K562 (cell line): ENCODE measurements around the gene ROR2. TPM values are rescaled to one million over a fixed set of nuclear protein-coding genes. Genes with fewer than 3 reads are reported as not detected.

Experiments
- ATAC-seq: fragments of 200-7000 bp; cut with Tn5 transposase; 3 replicates; pipeline ENCODE4 v1.9.1; 2020; ENCODE audit warnings: moderate library complexity
- BruUV-seq: library from RNA; stranded (reverse); fragments of 400-500 nt; replicated peaks from 2 replicates; lab custom pipeline; 2021; lab: Mats Ljungman, UMichigan
- CTCF ChIA-PET: fragments of 300-600 bp; formaldehyde crosslinking; extraction: SDS; loops from one replicate; lab custom pipeline; 2021; ENCODE audit warnings: low intra/inter-chr PET ratio; lab: Yijun Ruan, JAX
- POLR2A ChIA-PET: fragments of 300-600, 350-650 bp; sonication (Branson Sonifier 250); formaldehyde crosslinking; extraction: SDS; loops from one replicate; lab custom pipeline; 2021; ENCODE audit warnings: antibody characterized with exemption, inconsistent platforms; lab: Yijun Ruan, JAX
- DNase-seq, 4 experiments: peaks; one replicate each; pipeline versions ENCODE4 v3.0.0 to v3.0.0-alpha.2; 2011 to 2018; ENCODE audit warnings: low spot score in 3 of 4, mixed read lengths in 3 of 4; ENCODE audit errors: extremely low read depth in 1 of 4
- FAIRE-seq: peaks from 2 replicates; lab custom pipeline; 2011; peaks lifted over from hg19 to GRCh38; lab: Jason Lieb, UNC
- H2AFZ ChIP-seq: 2 replicates; pipeline ENCODE4 v1.6.0; 2011; ENCODE audit warnings: low read depth, low read length, control low read depth, inconsistent platforms
- H3K27ac ChIP-seq: fragments of 200-600 bp; 3 replicates; pipeline ENCODE4 v1.8.0; 2011; ENCODE audit warnings: low read depth, mild to moderate bottlenecking, control low read depth, inconsistent platforms, low read length, moderate library complexity, mixed read lengths; ENCODE audit errors: extremely low read depth
- H3K27me3 ChIP-seq, 2 experiments: fragments of 300-600 bp in 1 of 2; 2 replicates in 1 of 2; 3 replicates in 1 of 2; pipeline versions ENCODE4 v1.6.0 to v1.8.0; 2011; ENCODE audit warnings: inconsistent platforms in 2 of 2, low read length in 2 of 2, mild to moderate bottlenecking in 1 of 2, mixed read lengths in 1 of 2, moderate library complexity in 1 of 2; ENCODE audit not compliant: control insufficient read depth in 2 of 2, insufficient read depth in 2 of 2
- H3K36me3 ChIP-seq: fragments of 300-600 bp; 3 replicates; pipeline ENCODE4 v1.8.0; 2011; ENCODE audit warnings: mild to moderate bottlenecking, low read length, inconsistent platforms; ENCODE audit not compliant: control insufficient read depth, insufficient read depth
- H3K4me1 ChIP-seq, 2 experiments: fragments of 200-600 bp in 1 of 2; replicated peaks in 1 of 2; 2 replicates in 1 of 2; 3 replicates in 1 of 2; pipeline versions ENCODE4 v1.5.1 to v1.8.0; 2011; ENCODE audit warnings: inconsistent platforms in 2 of 2, low read length in 2 of 2, mild to moderate bottlenecking in 1 of 2, mixed read lengths in 1 of 2, moderate library complexity in 1 of 2; ENCODE audit not compliant: control insufficient read depth in 2 of 2, insufficient read depth in 2 of 2
- H3K4me2 ChIP-seq: 2 replicates; pipeline ENCODE4 v1.6.1; 2011; ENCODE audit warnings: low read length, control low read depth, inconsistent platforms, mixed read lengths; ENCODE audit not compliant: insufficient read depth
- H3K4me3 ChIP-seq: fragments of 200-600 bp; sonication (generic), shearing (Covaris generic); 2 replicates; pipeline ENCODE4 v1.5.1; 2016; ENCODE audit warnings: control low read depth, inconsistent platforms
- H3K79me2 ChIP-seq: fragments of 200-600 bp; 3 replicates; pipeline ENCODE4 v1.8.0; 2011; ENCODE audit warnings: low read length, inconsistent platforms; ENCODE audit not compliant: control insufficient read depth, insufficient read depth
- H3K9ac ChIP-seq, 2 experiments: 2 replicates each; pipeline versions ENCODE4 v1.6.0 to v1.6.1; 2011; ENCODE audit warnings: low read depth in 2 of 2, low read length in 2 of 2, control low read depth in 1 of 2, inconsistent platforms in 1 of 2, mild to moderate bottlenecking in 1 of 2, mixed read lengths in 1 of 2; ENCODE audit not compliant: insufficient read depth in 1 of 2
- H3K9me1 ChIP-seq: one replicate; pipeline ENCODE4 v1.6.0; 2011; ENCODE audit warnings: inconsistent platforms, mild to moderate bottlenecking, low read length, moderate library complexity; ENCODE audit not compliant: control insufficient read depth, insufficient read depth
- H3K9me3 ChIP-seq: replicated peaks from 2 replicates; pipeline ENCODE4 v1.5.1; 2011; ENCODE audit warnings: low read depth, low read length, inconsistent platforms; ENCODE audit not compliant: control insufficient read depth, insufficient read depth
- H4K20me1 ChIP-seq: replicated peaks from 2 replicates; pipeline ENCODE4 v1.6.1; 2011; ENCODE audit warnings: low read length, inconsistent platforms, mixed read lengths; ENCODE audit not compliant: control insufficient read depth, insufficient read depth
- CAMTA2 ChIP-seq: fragments of 250-450 bp; sonication (Bioruptor Pico); conservative IDR thresholded peaks from 2 replicates; pipeline ENCODE4 v1.5.1; 2022
- ELF1 ChIP-seq: fragments of 200-800 bp; sonication (Bioruptor generic); IDR thresholded peaks from 2 replicates; pipeline ENCODE4 v1.6.1; 2016; ENCODE audit warnings: missing genetic modification characterization, missing compliant biosample characterization
- MED1 ChIP-seq: sonication (generic); formaldehyde crosslinking; IDR thresholded peaks from 2 replicates; pipeline ENCODE4 v1.8.1; 2023; ENCODE audit warnings: missing genetic modification reagents, borderline replicate concordance
- POU5F1 ChIP-seq: fragments of 150-350 bp; IDR thresholded peaks from 2 replicates; pipeline ENCODE4 v1.6.1; 2014; ENCODE audit warnings: borderline replicate concordance, low read length, low read depth, mild to moderate bottlenecking; ENCODE audit not compliant: partially characterized antibody
- RAD51 ChIP-seq: fragments of 450-650 bp; IDR thresholded peaks from 2 replicates; pipeline ENCODE4 v1.7.1; 2016; ENCODE audit warnings: low read depth, mild to moderate bottlenecking, borderline replicate concordance
- SRF ChIP-seq, 2 experiments: fragments of 250-450, 450-650 bp in 1 of 2; sonication (Bioruptor Pico) in 1 of 2; sonication (generic) in 1 of 2; formaldehyde crosslinking; IDR thresholded peaks; 2 replicates each; pipeline versions ENCODE4 v1.5.0 to v1.5.1; 2020 to 2022; ENCODE audit warnings: mild to moderate bottlenecking in 1 of 2, missing genetic modification reagents in 1 of 2
- STAT5A ChIP-seq: IDR thresholded peaks from 2 replicates; pipeline ENCODE4 v1.6.1; 2012; ENCODE audit warnings: low read length, inconsistent platforms, borderline replicate concordance
- STAT5B ChIP-seq: fragments of 250-450 bp; sonication (Bioruptor Pico); IDR thresholded peaks from 2 replicates; pipeline ENCODE4 v1.8.0; 2021; ENCODE audit warnings: mild to moderate bottlenecking, inconsistent platforms
- TAF7 ChIP-seq: fragments of 450-650 bp; IDR thresholded peaks from 2 replicates; pipeline ENCODE4 v1.6.1; 2016; ENCODE audit warnings: missing genetic modification characterization, missing compliant biosample characterization
- U2AF1 ChIP-seq: fragments of 200-400 bp; formaldehyde crosslinking; optimal IDR thresholded peaks from 2 replicates; pipeline ENCODE3; 2017; ENCODE audit warnings: mild to moderate bottlenecking, low read depth, low read length, moderate library complexity
- XRCC5 ChIP-seq: fragments of 200-400 bp; formaldehyde crosslinking; IDR thresholded peaks from 2 replicates; pipeline ENCODE4 v1.6.1; 2017; ENCODE audit warnings: low read depth, mild to moderate bottlenecking, low read length
- ZNF140 ChIP-seq: fragments of 250-450 bp; sonication (Bioruptor Pico); IDR thresholded peaks from 2 replicates; pipeline ENCODE4 v1.8.0; 2021; ENCODE audit warnings: moderate library complexity, mild to moderate bottlenecking, inconsistent platforms
- ZNF175 ChIP-seq: fragments of 200-800 bp; sonication (Bioruptor generic); IDR thresholded peaks from 2 replicates; pipeline ENCODE4 v1.6.1; 2016; ENCODE audit warnings: low read depth, mild to moderate bottlenecking, missing genetic modification characterization, missing compliant biosample characterization
- ZNF184 ChIP-seq: sonication (generic); formaldehyde crosslinking; IDR thresholded peaks from 2 replicates; pipeline ENCODE4 v1.5.0; 2020; ENCODE audit warnings: missing genetic modification reagents
- ZNF197 ChIP-seq: fragments of 200-800 bp; sonication (Bioruptor generic); IDR thresholded peaks from 2 replicates; pipeline ENCODE4 v1.6.1; 2016; ENCODE audit warnings: low read depth, missing genetic modification characterization, missing compliant biosample characterization
- WGBS: fragments of 100-300 bp; shearing (Covaris generic); methylation state at CpG from one replicate; pipeline ENCODE4 v1.1.6; 2016; ENCODE audit warnings: low coverage, mixed read lengths; ENCODE audit not compliant: insufficient coverage; ENCODE audit errors: missing lambda C conversion rate; 5-methylcytosine and 5-hydroxymethylcytosine counted together
- in situ Hi-C: fragments of 300-500 bp; cut with MboI; formaldehyde crosslinking; loops from 4 replicates; pipeline ENCODE4 v1.15.0; 2018; ENCODE audit warnings: inconsistent platforms, mixed read lengths
- intact Hi-C: fragments of 100-400 bp; cut with micrococcal nuclease; formaldehyde crosslinking; loops from 2 replicates; pipeline ENCODE4 v1.14.2; 2022
- polyA plus RNA-seq, 8 experiments: library from polyadenylated mRNA; depleted of rRNA in 4 of 8; stranded (reverse) in 5 of 8; unstranded in 3 of 8; fragments of >200 nt; fragmentation: Nextera tagmentation in 2 of 8; fragmentation: Illumina TruSeq in 1 of 8; extraction: Ambion mirVana in 2 of 8; extraction: Trizol in 1 of 8; gene quantifications; 2 replicates each; pipeline versions ENCODE4 v1.2.1 to v1.2.3, GENCODE V29; 2011 to 2014; ENCODE audit warnings: inconsistent platforms in 1 of 8, missing spikeins in 1 of 8
- total RNA-seq, 7 experiments: library from RNA; depleted of rRNA in 6 of 7; stranded (reverse); fragments of >200 nt in 6 of 7; fragmentation: Illumina TruSeq in 2 of 7; extraction: Trizol in 2 of 7; gene quantifications; 2 replicates each; pipeline versions ENCODE4 v1.2.1 to v1.2.3, GENCODE V29; 2011 to 2021; ENCODE audit warnings: low replicate concordance in 1 of 7
- TF ChIP-seq, protein P1 (sequence below): sonication (generic); formaldehyde crosslinking; IDR thresholded peaks from 2 replicates; pipeline ENCODE4 v1.8.0; 2022; ENCODE audit warnings: mild to moderate bottlenecking, missing genetic modification reagents, borderline replicate concordance
- TF ChIP-seq, protein P2 (sequence below), 2 experiments: IDR thresholded peaks in 1 of 2; conservative IDR thresholded peaks in 1 of 2; 2 replicates each; pipeline ENCODE4 v1.6.1; 2016; ENCODE audit warnings: low read depth in 2 of 2, mild to moderate bottlenecking in 1 of 2, missing compliant biosample characterization in 1 of 2, missing genetic modification characterization in 1 of 2, moderate library complexity in 1 of 2

ROR2 gene
- total and polyA plus RNA-seq, 9 of the 15 experiments (the other 6 are each of a cell fraction or from before 2014, with no cell fraction given) = 5.6 to 33.8 (median 15.3) TPM

DNA sequence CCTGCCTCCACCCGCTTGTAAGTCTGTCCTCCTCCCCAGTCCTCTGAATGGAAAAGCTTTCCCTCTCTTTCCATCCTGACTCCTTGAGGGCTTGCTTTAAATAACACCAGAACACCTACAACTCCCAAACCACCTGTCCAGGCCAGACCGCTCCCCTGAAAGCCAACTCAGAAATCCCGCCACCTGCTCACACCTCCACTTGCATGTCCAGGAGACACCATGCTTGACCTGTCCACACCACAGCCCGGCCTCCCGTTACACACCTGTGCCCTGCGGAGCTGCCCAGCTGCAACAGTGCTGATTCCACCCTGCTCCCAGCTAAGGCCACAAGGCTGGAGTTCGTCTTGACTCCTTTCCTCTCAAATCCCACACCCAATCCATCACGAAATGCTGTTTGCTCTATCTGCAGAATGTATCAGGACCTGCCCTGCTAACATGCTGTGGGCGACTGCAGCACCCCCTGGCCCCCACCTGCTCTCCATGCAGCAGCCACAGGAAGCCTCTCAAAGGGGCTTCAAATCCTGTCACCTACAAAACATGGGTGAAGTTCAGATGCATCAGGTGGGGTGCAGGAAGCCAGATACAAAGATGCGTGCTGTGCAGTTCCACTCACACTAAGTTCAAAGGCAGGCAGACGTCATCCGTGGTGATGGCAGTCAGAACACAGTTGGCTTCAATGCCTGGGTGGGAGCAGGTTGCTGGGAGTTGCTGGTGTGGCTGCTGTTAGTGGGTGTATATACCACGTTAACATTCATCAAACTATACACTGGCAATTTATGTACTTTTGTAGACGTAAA, 166.0 kb downstream of the ROR2 start:
- CTCF ChIA-PET = no interaction called here

More for the DNA sequence above, 166.0 kb downstream of the ROR2 start:
- TF ChIP-seq U2AF1 (no peak), ZNF184 (CRISPR knock-in tag) (no peak), ZNF140 (CRISPR knock-in tag) (no peak), RAD51 (no peak), CAMTA2 (no peak), STAT5B (no peak), ELF1 (tag) (no peak), POU5F1 (no peak), SRF (CRISPR knock-in tag; IDR thresholded peaks at IDR 0.05) (no peak), XRCC5 (no peak), MED1 (CRISPR knock-in tag) (no peak), TAF7 (tag) (no peak), STAT5A (no peak), ZNF197 (no peak), ZNF175 (CRISPR knock-in tag) (no peak)
- TF ChIP-seq, protein P1, sequence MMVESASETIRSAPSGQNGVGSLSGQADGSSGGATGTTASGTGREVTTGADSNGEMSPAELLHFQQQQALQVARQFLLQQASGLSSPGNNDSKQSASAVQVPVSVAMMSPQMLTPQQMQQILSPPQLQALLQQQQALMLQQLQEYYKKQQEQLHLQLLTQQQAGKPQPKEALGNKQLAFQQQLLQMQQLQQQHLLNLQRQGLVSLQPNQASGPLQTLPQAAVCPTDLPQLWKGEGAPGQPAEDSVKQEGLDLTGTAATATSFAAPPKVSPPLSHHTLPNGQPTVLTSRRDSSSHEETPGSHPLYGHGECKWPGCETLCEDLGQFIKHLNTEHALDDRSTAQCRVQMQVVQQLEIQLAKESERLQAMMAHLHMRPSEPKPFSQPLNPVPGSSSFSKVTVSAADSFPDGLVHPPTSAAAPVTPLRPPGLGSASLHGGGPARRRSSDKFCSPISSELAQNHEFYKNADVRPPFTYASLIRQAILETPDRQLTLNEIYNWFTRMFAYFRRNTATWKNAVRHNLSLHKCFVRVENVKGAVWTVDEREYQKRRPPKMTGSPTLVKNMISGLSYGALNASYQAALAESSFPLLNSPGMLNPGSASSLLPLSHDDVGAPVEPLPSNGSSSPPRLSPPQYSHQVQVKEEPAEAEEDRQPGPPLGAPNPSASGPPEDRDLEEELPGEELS (CRISPR knock-in tag) = no peak
- TF ChIP-seq, protein P2, sequence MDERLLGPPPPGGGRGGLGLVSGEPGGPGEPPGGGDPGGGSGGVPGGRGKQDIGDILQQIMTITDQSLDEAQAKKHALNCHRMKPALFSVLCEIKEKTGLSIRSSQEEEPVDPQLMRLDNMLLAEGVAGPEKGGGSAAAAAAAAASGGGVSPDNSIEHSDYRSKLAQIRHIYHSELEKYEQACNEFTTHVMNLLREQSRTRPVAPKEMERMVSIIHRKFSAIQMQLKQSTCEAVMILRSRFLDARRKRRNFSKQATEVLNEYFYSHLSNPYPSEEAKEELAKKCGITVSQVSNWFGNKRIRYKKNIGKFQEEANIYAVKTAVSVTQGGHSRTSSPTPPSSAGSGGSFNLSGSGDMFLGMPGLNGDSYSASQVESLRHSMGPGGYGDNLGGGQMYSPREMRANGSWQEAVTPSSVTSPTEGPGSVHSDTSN (CRISPR knock-in tag; IDR thresholded peaks at IDR 0.05; ENCODE audit: low read depth) = no peak
- TF ChIP-seq, protein P2 (tag; conservative IDR thresholded peaks at IDR 0.05; ENCODE audit: low read depth) = no peak
- BruUV-seq = no TSS peak
- H3K4me1 ChIP-seq = peaks cover 27 to 30% of the 10 kb centered on the region in 2 experiments
- no peaks in the 10 kb centered on the region for H3K27me3 ChIP-seq
- H2AFZ ChIP-seq = no peak overlapping the region
- H3K27ac ChIP-seq = no peak overlapping the region
- H3K4me3 ChIP-seq = no peak overlapping the region
- peaks cover 12% of the 10 kb centered on the region; the same call in 2 of the 3 replicates for H3K36me3 ChIP-seq
- H3K4me2 ChIP-seq = no peak overlapping the region
- in situ Hi-C loops = no loop called here
- no peaks in the 10 kb centered on the region; the same call in none of the 2 replicates for H3K9me3 ChIP-seq
- 0 out of 4 replicates have a peak overlapping the region, but pooled peaks of 1 of the 2 experiments have one; percentile 35 for H3K9ac ChIP-seq
- intact Hi-C loops = no loop called here
- H3K9me1 ChIP-seq = no peaks in the 10 kb centered on the region
- H4K20me1 ChIP-seq = peaks cover 5% of the 10 kb centered on the region; the same call in 1 of the 2 replicates
- 83% methylated on average over 14 of the region's 14 CpGs for WGBS
- DNase-seq (no peak), FAIRE-seq (no peak), ATAC-seq (no peak)
- peaks cover 51% of the 10 kb centered on the region for H3K79me2 ChIP-seq
- POLR2A ChIA-PET = interaction anchor here (0.6 to 1.3 kb wide), 2 partner anchors 9 to 13 kb away, joined by 3 read pairs; no protein-coding TSS in a partner anchor
